Muscle layer of duodenum (tissue), 2 donors: ENCODE results near the gene RNU6-1.

Source experiments
- H3K27ac ChIP-seq: one replicate; pipeline ENCODE4 v1.7.0; 2013; ENCODE audit warnings: mild to moderate bottlenecking, low read length
- H3K27me3 ChIP-seq: one replicate; pipeline ENCODE4 v1.7.0; 2013; ENCODE audit warnings: low read depth, mild to moderate bottlenecking, control low read depth, low read length
- H3K36me3 ChIP-seq, 2 donors: one replicate each; pipeline ENCODE4 v1.7.0; 2013; ENCODE audit warnings: low read length in 2 of 2, control low read depth in 1 of 2, mild to moderate bottlenecking in 1 of 2; ENCODE audit not compliant: insufficient read depth in 2 of 2, control insufficient read depth in 1 of 2
- H3K4me1 ChIP-seq, 2 donors: one replicate each; pipeline ENCODE4 v1.7.0; 2013; ENCODE audit warnings: low read length in 2 of 2, mild to moderate bottlenecking in 2 of 2, control low read depth in 1 of 2, moderate library complexity in 1 of 2; ENCODE audit not compliant: insufficient read depth in 2 of 2, control insufficient read depth in 1 of 2
- H3K4me3 ChIP-seq, 2 donors: one replicate each; pipeline ENCODE4 v1.7.0; 2013; ENCODE audit warnings: low read length in 2 of 2, low read depth in 1 of 2, mild to moderate bottlenecking in 1 of 2
- H3K9me3 ChIP-seq, 2 donors: one replicate each; pipeline ENCODE4 v1.7.0; 2013; ENCODE audit warnings: low read length in 2 of 2, control low read depth in 1 of 2, mild to moderate bottlenecking in 1 of 2; ENCODE audit not compliant: control insufficient read depth in 1 of 2
- donor health status: healthy.

Gene RNU6-1

DNA sequence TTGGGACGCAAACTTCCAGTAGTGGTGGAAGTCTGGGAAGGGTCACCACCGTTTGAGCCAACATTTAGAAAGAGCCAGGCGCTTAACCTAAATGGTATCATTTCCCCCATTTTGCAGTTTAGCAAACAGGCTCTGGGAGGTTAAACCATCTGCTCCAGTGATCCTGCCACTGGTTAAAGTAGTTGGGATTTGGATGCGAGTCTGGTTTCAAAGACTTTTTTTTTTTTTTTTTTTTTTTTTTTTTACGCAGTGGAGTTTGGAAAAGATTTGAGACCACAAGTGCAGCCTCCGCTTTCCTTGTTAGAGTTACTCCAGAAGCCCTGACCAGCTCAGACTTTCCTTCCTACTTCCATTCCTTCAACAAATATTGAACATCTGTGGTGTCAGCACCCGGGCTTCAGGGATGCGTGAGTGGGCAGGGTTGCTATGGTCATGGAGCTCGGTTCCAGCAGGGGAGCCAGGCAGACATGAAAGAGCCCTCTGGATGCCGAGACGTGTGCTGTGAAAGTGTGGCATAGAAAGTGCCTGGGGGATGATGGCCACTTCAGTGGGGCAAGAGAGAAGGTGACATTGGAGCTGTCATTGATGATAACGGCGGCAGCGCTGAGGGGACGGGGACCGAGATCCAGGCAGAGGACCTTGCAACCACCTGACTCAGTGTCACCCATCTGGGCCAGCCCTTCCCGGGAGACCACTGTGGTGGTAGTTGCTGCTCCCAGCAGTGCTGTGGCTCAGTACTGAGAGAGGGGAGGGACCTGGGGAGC lies 1.1 kb upstream of the RNU6-1 start:
- peak overlapping the region; percentile 90 for H3K27ac ChIP-seq
- no peaks in the 10 kb centered on the region for H3K36me3 ChIP-seq
- H3K27me3 ChIP-seq: peaks cover 3% of the 10 kb centered on the region
- peak overlapping the region; percentile 76 to 89 for H3K4me3 ChIP-seq
- peaks cover 0 to 4% of the 10 kb centered on the region in 2 donors for H3K4me1 ChIP-seq
- no peaks in the 10 kb centered on the region for H3K9me3 ChIP-seq

DNA sequence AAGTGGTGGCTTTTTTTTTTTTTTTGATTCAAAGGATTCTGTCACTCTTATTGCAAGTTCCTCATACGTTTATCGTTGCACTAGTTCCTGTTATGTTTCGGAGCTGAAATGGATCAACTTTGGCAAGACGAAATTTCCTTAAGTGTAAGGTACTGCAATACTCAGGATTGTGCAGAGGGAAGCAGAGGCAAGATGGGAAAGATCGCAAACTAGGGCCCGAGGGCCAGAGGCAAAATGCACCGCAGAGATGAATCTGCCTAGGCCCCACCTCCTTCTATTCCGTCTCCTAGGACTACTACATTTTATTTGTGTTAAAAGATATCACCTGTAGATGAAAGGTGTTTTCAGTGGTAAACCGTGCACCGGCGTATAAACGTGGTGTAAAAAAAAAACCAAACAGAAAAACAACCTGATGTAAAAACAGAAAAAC lies 331 bp downstream of the RNU6-1 start:
- Histone ChIP-seq H3K36me3 (no peaks in the 10 kb centered on the region), H3K27me3 (peaks cover 17% of the 10 kb centered on the region), H3K9me3 (no peaks in the 10 kb centered on the region), H3K27ac (peak overlapping the region; percentile 90), H3K4me3 (peak overlapping the region; percentile 76 to 89), H3K4me1 (peaks cover 0 to 18% of the 10 kb centered on the region in 2 donors)

DNA sequence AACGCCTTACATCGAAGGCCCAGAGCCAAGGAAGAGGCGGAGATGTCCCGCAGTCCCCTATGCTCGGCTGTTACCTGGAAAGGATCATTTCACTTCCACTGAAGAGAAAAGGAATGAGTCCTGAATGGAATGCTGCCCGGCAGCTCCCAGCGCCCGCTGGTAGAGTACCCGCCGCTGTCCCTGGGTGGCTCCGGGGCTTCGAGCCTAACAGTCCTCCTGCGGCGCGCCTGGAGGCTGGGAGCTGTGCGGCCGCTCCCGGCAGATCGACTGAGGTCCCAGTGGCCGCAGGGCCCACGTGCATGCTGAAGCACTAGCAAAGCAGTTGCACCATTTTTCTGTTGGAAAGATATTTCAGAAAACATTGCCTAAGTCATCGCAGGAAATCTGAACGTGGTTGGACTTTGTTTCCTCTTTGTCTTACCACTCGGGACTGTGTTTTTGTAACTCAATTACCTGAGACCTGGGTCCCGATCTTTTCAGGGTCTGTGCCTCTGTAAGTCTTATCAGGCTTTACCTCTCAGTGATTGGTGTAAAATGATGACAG lies 984 bp downstream of the RNU6-1 start:
- peaks cover 22% of the 10 kb centered on the region for H3K27me3 ChIP-seq
- H3K27ac ChIP-seq: no peak overlapping the region
- H3K36me3 ChIP-seq: no peaks in the 10 kb centered on the region
- peaks cover 4 to 24% of the 10 kb centered on the region in 2 donors for H3K4me1 ChIP-seq
- H3K4me3 ChIP-seq: peak overlapping the region; percentile 76 to 89
- no peaks in the 10 kb centered on the region for H3K9me3 ChIP-seq

DNA sequence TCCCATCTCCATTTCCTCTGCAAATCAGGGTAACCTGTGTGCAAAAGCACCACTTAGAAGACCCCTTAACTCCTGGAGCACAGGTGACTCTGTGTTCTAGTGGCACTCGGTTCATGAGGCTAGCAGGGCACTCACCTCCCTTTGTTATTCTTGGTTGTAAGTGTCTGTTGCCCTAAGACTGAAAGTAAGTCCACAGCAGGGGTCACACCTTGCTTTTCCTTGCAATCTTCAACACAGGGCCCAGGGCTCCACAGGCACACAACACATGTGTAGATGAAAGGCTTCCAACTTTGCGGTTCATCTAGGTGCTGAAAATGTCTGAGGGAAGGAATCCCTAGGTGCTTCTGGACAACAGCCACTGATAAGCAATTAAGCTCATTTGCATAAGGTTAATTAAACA lies 2.9 kb downstream of the RNU6-1 start:
- Histone ChIP-seq H3K36me3 (no peaks in the 10 kb centered on the region), H3K9me3 (no peaks in the 10 kb centered on the region), H3K4me1 (peaks cover 4 to 42% of the 10 kb centered on the region in 2 donors), H3K27ac (no peak overlapping the region), H3K4me3 (no peak overlapping the region), H3K27me3 (peaks cover 40% of the 10 kb centered on the region)

- H3K4me3 ChIP-seq: peak overlapping the region; percentile 50 to 58
- H3K4me1 ChIP-seq: peaks cover 4 to 42% of the 10 kb centered on the region in 2 donors
- no peaks in the 10 kb centered on the region for H3K9me3 ChIP-seq
- no peak overlapping the region for H3K27ac ChIP-seq
- H3K36me3 ChIP-seq: no peaks in the 10 kb centered on the region
- peaks cover 42% of the 10 kb centered on the region for H3K27me3 ChIP-seq
These were observed 3.4 kb downstream of the RNU6-1 start for GRCh38 chr15:67836477-67836876.

DNA sequence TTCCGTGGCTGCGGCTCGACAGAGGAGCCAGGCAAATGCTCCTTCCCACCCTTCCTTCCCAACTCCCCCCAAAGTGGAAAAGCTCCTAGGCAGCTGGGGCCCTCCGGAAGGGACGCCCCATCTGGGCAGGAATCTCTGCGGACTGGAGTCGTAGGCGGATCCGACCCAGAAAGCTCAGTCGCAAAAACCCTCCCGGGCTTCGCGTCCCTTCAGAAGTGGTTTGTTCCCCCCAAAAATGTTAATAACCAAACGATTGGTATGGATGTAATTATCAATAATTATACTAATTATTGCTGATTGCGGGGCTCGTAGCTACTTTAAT lies 3.8 kb downstream of the RNU6-1 start:
- H3K4me1 ChIP-seq: peaks cover 4 to 42% of the 10 kb centered on the region in 2 donors
- no peak overlapping the region for H3K27ac ChIP-seq
- peaks cover 46% of the 10 kb centered on the region for H3K27me3 ChIP-seq
- peak overlapping the region; percentile 50 to 58 for H3K4me3 ChIP-seq
- H3K9me3 ChIP-seq: no peaks in the 10 kb centered on the region
- no peaks in the 10 kb centered on the region for H3K36me3 ChIP-seq

GRCh38 chr15:67835297-67836133 lies 4.3 kb downstream of the RNU6-1 start:
- Histone ChIP-seq H3K27ac (no peak overlapping the region), H3K36me3 (no peaks in the 10 kb centered on the region), H3K4me3 (peak overlapping the region; percentile 50 to 58), H3K27me3 (peaks cover 52% of the 10 kb centered on the region), H3K4me1 (peaks cover 4 to 42% of the 10 kb centered on the region in 2 donors), H3K9me3 (no peaks in the 10 kb centered on the region)

- Histone ChIP-seq H3K36me3 (no peaks in the 10 kb centered on the region), H3K27me3 (peaks cover 58% of the 10 kb centered on the region), H3K4me1 (peaks cover 4 to 42% of the 10 kb centered on the region in 2 donors), H3K27ac (no peak overlapping the region), H3K4me3 (peak overlapping the region; percentile 21 to 58), H3K9me3 (no peaks in the 10 kb centered on the region)
These were observed 5.1 kb downstream of the RNU6-1 start for GRCh38 chr15:67834581-67835296.

GRCh38 chr15:67833710-67834511 lies 5.9 kb downstream of the RNU6-1 start:
- Histone ChIP-seq H3K4me3 (peak overlapping the region; percentile 52 to 53), H3K27ac (no peak overlapping the region), H3K36me3 (no peaks in the 10 kb centered on the region), H3K27me3 (peaks cover 63% of the 10 kb centered on the region), H3K9me3 (no peaks in the 10 kb centered on the region), H3K4me1 (peaks cover 4 to 46% of the 10 kb centered on the region in 2 donors)

DNA sequence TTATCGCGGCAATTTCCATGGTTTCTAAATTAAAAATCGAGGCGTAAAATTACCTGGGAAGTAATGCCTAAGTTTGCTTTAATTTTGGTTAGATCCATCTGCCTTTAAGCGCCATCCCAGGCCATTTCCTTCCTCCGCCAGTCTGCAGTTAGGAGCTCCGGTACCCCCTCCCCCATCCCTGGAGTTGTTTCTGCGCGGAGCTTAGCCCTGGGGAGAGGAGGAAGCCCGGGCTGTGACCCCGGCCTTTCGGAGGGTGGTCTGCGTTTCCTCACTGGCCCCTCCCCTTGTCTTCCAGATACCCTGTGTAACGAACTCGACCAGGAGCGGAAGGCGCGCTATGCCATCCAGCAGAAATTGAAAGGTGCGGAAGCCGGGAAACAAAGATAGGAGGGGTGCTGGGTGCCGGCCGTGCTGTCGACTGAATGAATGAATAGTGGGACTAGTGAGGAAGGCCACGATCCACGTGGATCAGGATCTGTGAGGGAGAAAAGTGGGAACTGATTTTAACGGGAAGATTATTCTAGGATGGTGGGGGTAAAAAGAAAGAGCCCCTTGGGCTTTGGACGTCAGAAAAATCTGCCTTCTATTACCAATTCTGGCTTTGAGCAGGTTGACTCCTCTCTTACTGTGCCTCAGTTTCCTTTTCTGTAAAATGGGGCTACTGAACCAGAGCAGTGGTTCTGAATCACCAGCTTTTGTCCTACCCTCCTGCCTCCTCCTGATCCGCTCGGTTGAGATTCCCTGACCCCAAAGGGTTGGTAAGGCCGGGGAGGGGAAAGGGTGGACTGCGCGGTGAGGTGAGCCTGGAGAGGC lies 6.7 kb downstream of the RNU6-1 start:
- Histone ChIP-seq H3K4me1 (peaks cover 4 to 54% of the 10 kb centered on the region in 2 donors), H3K27me3 (peaks cover 71% of the 10 kb centered on the region), H3K4me3 (peak overlapping the region; percentile 52 to 53), H3K27ac (no peak overlapping the region), H3K36me3 (no peaks in the 10 kb centered on the region), H3K9me3 (no peaks in the 10 kb centered on the region)
